BLaER1 treated with 17β-estradiol and CSF1 and Interleukin-3, amounts not matched to agents 10 nM and 100 nM (cell line): ENCODE results near the gene SH3GL3.

Experiments used
- H3K27ac ChIP-seq, 11 experiments: shearing (Covaris generic); formaldehyde crosslinking; 2 replicates each; pipeline ENCODE4 v1.8.1; 2022
- H3K27me3 ChIP-seq, 11 experiments: shearing (Covaris generic); formaldehyde crosslinking; 2 replicates each; pipeline ENCODE4 v1.8.1; 2022
- H3K36me3 ChIP-seq, 11 experiments: shearing (Covaris generic); formaldehyde crosslinking; 2 replicates each; pipeline ENCODE4 v1.8.1; 2022
- H3K4me1 ChIP-seq, 10 experiments: shearing (Covaris generic); formaldehyde crosslinking; 2 replicates each; pipeline ENCODE4 v1.8.1; 2022
- H3K4me2 ChIP-seq, 11 experiments: shearing (Covaris generic); formaldehyde crosslinking; 2 replicates each; pipeline ENCODE4 v1.8.1; 2022
- H3K4me3 ChIP-seq, 10 experiments: shearing (Covaris generic); formaldehyde crosslinking; 2 replicates each; pipeline ENCODE4 v1.8.1; 2022
- H3K9ac ChIP-seq, 11 experiments: shearing (Covaris generic); formaldehyde crosslinking; 2 replicates each; pipeline ENCODE4 v1.8.1; 2022
- H3K9me3 ChIP-seq, 11 experiments: shearing (Covaris generic); formaldehyde crosslinking; replicated peaks in 1 of 11; 2 replicates each; pipeline ENCODE4 v1.8.1; 2022
- H4K20me1 ChIP-seq, 11 experiments: shearing (Covaris generic); formaldehyde crosslinking; 2 replicates each; pipeline ENCODE4 v1.8.1; 2022
- Cebpa-rat ChIP-seq, 11 experiments: shearing (Covaris generic); IDR thresholded peaks; 2 replicates each; pipeline ENCODE4 v1.8.1; 2022

SH3GL3 gene

GRCh38 chr15:83654379-83655236 is 207.5 kb downstream of the SH3GL3 start:
- Histone ChIP-seq H3K9ac (no peak overlapping the region), H3K36me3 (no peaks in the 10 kb centered on the region), H3K4me3 (no peak overlapping the region), H3K27ac (no peak overlapping the region), H3K4me1 (peaks cover 0 to 7% (median 0%) of the 10 kb centered on the region in 10 experiments; a peak in 3 of 20 replicates), H3K27me3 (no peaks in the 10 kb centered on the region), H3K9me3 (peaks cover 12 to 30% (median 26%) of the 10 kb centered on the region in 11 experiments), H3K4me2 (no peak overlapping the region), H4K20me1 (no peaks in the 10 kb centered on the region)
- no peak for TF ChIP-seq Cebpa-rat (IDR thresholded peaks at IDR 0.05)

GRCh38 chr15:83655237-83655616 is 208.1 kb downstream of the SH3GL3 start:
- Histone ChIP-seq H3K9me3 (peaks cover 12 to 32% (median 26%) of the 10 kb centered on the region in 11 experiments), H3K4me3 (no peak overlapping the region), H3K4me2 (no peak overlapping the region), H4K20me1 (no peaks in the 10 kb centered on the region), H3K4me1 (peaks cover 0 to 7% (median 0%) of the 10 kb centered on the region in 10 experiments; a peak in 3 of 20 replicates), H3K27ac (no peak overlapping the region), H3K9ac (no peak overlapping the region), H3K27me3 (no peaks in the 10 kb centered on the region), H3K36me3 (no peaks in the 10 kb centered on the region)
- TF ChIP-seq Cebpa-rat (IDR thresholded peaks at IDR 0.05): no peak

- no peaks in the 10 kb centered on the region for H3K36me3 ChIP-seq
These were observed 209.1 kb downstream of the SH3GL3 start for GRCh38 chr15:83656192-83656591.

GRCh38 chr15:83656943-83657528 is 209.9 kb downstream of the SH3GL3 start:
- Histone ChIP-seq H3K9ac (no peak overlapping the region), H3K27me3 (no peaks in the 10 kb centered on the region), H3K4me2 (no peak overlapping the region), H3K36me3 (no peaks in the 10 kb centered on the region), H4K20me1 (no peaks in the 10 kb centered on the region), H3K4me3 (no peak overlapping the region), H3K4me1 (no peaks in the 10 kb centered on the region), H3K9me3 (peaks cover 12 to 35% (median 26%) of the 10 kb centered on the region in 11 experiments), H3K27ac (no peak overlapping the region)
- no peak for TF ChIP-seq Cebpa-rat (IDR thresholded peaks at IDR 0.05)

More at GRCh38 chr15:83656192-83656591, 209.1 kb downstream of the SH3GL3 start:
- Histone ChIP-seq H3K27ac (no peak overlapping the region), H3K9ac (no peak overlapping the region), H3K4me2 (no peak overlapping the region), H3K4me3 (no peak overlapping the region), H3K9me3 (peaks cover 12 to 35% (median 26%) of the 10 kb centered on the region in 11 experiments), H3K27me3 (no peaks in the 10 kb centered on the region), H4K20me1 (no peaks in the 10 kb centered on the region), H3K4me1 (no peaks in the 10 kb centered on the region; a peak in 1 of 20 replicates)
- no peak for TF ChIP-seq Cebpa-rat (IDR thresholded peaks at IDR 0.05)

GRCh38 chr15:83657549-83657948 is 210.4 kb downstream of the SH3GL3 start:
- Histone ChIP-seq H3K9me3 (peaks cover 12 to 35% (median 24%) of the 10 kb centered on the region in 11 experiments), H3K4me3 (no peak overlapping the region), H4K20me1 (no peaks in the 10 kb centered on the region), H3K4me1 (no peaks in the 10 kb centered on the region), H3K9ac (no peak overlapping the region), H3K4me2 (no peak overlapping the region), H3K36me3 (no peaks in the 10 kb centered on the region), H3K27ac (no peak overlapping the region), H3K27me3 (no peaks in the 10 kb centered on the region)
- TF ChIP-seq Cebpa-rat (IDR thresholded peaks at IDR 0.05): no peak

- H3K4me3 ChIP-seq: no peak overlapping the region
These were observed 211.6 kb downstream of the SH3GL3 start for GRCh38 chr15:83658430-83659416.

GRCh38 chr15:83659417-83659812 is 212.3 kb downstream of the SH3GL3 start:
- Histone ChIP-seq H3K4me1 (no peaks in the 10 kb centered on the region), H3K4me3 (no peak overlapping the region), H4K20me1 (no peaks in the 10 kb centered on the region), H3K9ac (no peak overlapping the region), H3K27me3 (no peaks in the 10 kb centered on the region), H3K4me2 (no peak overlapping the region), H3K9me3 (peaks cover 4 to 17% (median 10%) of the 10 kb centered on the region in 11 experiments), H3K27ac (no peak overlapping the region), H3K36me3 (no peaks in the 10 kb centered on the region)
- no peak for TF ChIP-seq Cebpa-rat (IDR thresholded peaks at IDR 0.05)

More at GRCh38 chr15:83658430-83659416, 211.6 kb downstream of the SH3GL3 start:
- Histone ChIP-seq H4K20me1 (no peaks in the 10 kb centered on the region), H3K9ac (no peak overlapping the region), H3K4me1 (no peaks in the 10 kb centered on the region), H3K9me3 (peaks cover 11 to 24% (median 16%) of the 10 kb centered on the region in 11 experiments), H3K27ac (no peak overlapping the region), H3K27me3 (no peaks in the 10 kb centered on the region), H3K4me2 (no peak overlapping the region), H3K36me3 (no peaks in the 10 kb centered on the region)
- TF ChIP-seq Cebpa-rat (IDR thresholded peaks at IDR 0.05): no peak

- Histone ChIP-seq H4K20me1 (no peaks in the 10 kb centered on the region), H3K4me3 (no peak overlapping the region), H3K4me1 (no peaks in the 10 kb centered on the region), H3K27ac (no peak overlapping the region), H3K4me2 (no peak overlapping the region), H3K36me3 (no peaks in the 10 kb centered on the region), H3K9ac (no peak overlapping the region), H3K27me3 (no peaks in the 10 kb centered on the region), H3K9me3 (peaks cover 0 to 1% (median 0%) of the 10 kb centered on the region in 11 experiments; a peak in 1 of 22 replicates)
- no peak for TF ChIP-seq Cebpa-rat (IDR thresholded peaks at IDR 0.05)
These were observed 218.3 kb downstream of the SH3GL3 start for GRCh38 chr15:83665480-83665879.
